Measurements from ENCODE around the gene SLC17A7. TPM values are rescaled to one million over a fixed set of nuclear protein-coding genes. Genes with fewer than 3 reads are reported as not detected.

Gene SLC17A7
- total RNA-seq, 2 donors from 2014 or later, result 0.54 to 2.8 TPM

DNA sequence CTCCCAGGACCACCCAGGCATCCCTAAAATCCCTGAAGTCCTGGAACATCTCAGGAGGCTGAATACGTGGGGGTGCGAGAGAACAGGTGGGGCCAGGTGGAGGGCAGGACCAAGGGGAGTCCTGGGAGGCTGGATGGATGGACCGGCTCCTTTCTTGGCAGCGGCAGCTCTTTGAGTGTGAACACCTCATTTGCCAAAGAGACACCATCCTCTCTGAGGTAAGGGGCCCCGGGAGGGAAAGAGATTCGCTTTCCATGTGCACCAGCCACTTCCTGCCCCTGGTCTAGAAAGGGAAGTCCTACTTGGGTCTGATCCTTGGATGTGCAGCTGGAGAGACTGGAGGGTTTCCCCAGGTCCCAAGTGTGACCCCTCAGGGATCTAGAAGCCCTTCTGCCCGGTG is 34.2 kb downstream of the SLC17A7 start:
- Histone ChIP-seq H3K36me3 (no peaks in the 10 kb centered on the region), H3K27ac (no peak overlapping the region), H3K4me1 (ENCODE audit: control insufficient read depth in 1 of 2, low read depth in 2 of 2) (no peaks in the 10 kb centered on the region), H3K4me3 (no peak overlapping the region), H3K27me3 (replicated peaks; ENCODE audit: insufficient read depth) (no peaks in the 10 kb centered on the region), H3K9me3 (no peaks in the 10 kb centered on the region)
- DNase-seq (ENCODE audit: low spot score), result no peak
- TF ChIP-seq, protein P1, sequence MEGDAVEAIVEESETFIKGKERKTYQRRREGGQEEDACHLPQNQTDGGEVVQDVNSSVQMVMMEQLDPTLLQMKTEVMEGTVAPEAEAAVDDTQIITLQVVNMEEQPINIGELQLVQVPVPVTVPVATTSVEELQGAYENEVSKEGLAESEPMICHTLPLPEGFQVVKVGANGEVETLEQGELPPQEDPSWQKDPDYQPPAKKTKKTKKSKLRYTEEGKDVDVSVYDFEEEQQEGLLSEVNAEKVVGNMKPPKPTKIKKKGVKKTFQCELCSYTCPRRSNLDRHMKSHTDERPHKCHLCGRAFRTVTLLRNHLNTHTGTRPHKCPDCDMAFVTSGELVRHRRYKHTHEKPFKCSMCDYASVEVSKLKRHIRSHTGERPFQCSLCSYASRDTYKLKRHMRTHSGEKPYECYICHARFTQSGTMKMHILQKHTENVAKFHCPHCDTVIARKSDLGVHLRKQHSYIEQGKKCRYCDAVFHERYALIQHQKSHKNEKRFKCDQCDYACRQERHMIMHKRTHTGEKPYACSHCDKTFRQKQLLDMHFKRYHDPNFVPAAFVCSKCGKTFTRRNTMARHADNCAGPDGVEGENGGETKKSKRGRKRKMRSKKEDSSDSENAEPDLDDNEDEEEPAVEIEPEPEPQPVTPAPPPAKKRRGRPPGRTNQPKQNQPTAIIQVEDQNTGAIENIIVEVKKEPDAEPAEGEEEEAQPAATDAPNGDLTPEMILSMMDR (IDR thresholded peaks at IDR 0.05), result no peak
- ATAC-seq (ENCODE audit: insufficient number of reproducible peaks, low FRiP score, low read depth), result no peak

DNA sequence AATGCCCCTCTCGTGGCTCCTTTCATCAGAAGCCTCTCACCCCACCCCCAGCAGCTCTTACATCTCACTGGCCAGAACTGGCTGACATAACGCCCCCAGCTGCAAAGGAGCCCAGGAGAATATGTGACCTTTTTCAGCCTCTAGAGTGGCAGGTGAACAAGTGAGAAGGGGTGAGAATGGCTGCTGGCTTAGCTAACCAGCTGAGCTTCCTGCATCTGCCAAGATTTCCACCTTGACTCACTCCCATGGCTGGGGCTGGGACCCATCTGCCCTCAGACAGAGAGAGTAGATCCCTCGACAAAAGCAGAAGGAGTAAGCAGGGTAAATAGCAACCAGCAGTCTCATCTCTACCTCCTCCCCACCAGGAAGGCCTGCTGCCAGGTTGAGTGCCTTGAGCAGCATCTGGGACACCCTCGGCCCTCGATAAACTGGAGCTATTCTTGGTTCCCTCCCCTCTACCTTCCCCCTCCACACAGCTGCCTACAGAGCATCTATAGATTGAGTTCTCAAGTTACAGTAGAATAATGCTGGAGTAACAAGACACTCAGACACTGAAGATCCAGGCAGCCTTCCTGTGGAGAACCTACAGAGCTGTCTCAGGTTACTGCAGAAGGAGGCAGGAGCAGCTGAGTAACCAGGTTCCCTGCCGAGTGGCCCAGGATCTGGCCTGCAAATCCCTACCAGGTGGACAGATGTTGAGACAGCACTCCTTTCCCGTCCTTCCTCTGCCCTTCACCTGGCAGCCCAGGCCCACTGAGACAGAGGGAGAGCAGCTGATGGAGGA is 37.7 kb downstream of the SLC17A7 start:
- no peak overlapping the region for H3K4me3 ChIP-seq
- no peaks in the 10 kb centered on the region for H3K4me1 ChIP-seq (ENCODE audit: control insufficient read depth in 1 of 2, low read depth in 2 of 2)
- no peak for DNase-seq (ENCODE audit: low spot score)
- ATAC-seq (ENCODE audit: insufficient number of reproducible peaks, low FRiP score, low read depth), result no peak
- H3K27me3 ChIP-seq (replicated peaks; ENCODE audit: insufficient read depth), result no peaks in the 10 kb centered on the region
- TF ChIP-seq, protein P1 (IDR thresholded peaks at IDR 0.05), result no peak
- H3K27ac ChIP-seq, result no peak overlapping the region
- H3K36me3 ChIP-seq, result no peaks in the 10 kb centered on the region
- no peaks in the 10 kb centered on the region for H3K9me3 ChIP-seq

DNA sequence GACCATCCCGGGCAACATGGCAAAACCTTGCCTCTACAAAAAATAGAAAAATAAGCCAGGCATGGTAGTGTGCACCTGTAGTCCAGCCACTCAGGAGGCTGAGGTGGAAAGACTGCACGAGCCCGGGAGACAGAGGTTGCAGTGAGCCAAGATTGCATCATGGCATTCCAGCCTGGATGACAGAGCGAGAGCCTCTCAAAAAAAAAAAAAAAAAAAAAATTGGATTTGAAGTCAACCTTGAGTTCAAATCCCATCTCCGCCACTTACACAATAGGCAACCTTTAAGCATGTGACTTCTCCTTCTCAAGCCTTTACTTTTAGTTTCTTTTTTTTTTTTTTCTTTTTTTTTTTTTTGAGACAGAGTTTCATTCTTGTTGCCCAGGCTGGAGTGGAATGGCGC is 41.3 kb downstream of the SLC17A7 start:
- Histone ChIP-seq H3K4me3 (no peak overlapping the region), H3K27me3 (replicated peaks; ENCODE audit: insufficient read depth) (no peaks in the 10 kb centered on the region), H3K27ac (no peak overlapping the region), H3K36me3 (no peaks in the 10 kb centered on the region), H3K9me3 (no peaks in the 10 kb centered on the region), H3K4me1 (ENCODE audit: control insufficient read depth in 1 of 2, low read depth in 2 of 2) (no peaks in the 10 kb centered on the region)
- TF ChIP-seq, protein P1 (IDR thresholded peaks at IDR 0.05), result no peak
- ATAC-seq (ENCODE audit: insufficient number of reproducible peaks, low FRiP score, low read depth), result no peak
- no peak for DNase-seq (ENCODE audit: low spot score)

DNA sequence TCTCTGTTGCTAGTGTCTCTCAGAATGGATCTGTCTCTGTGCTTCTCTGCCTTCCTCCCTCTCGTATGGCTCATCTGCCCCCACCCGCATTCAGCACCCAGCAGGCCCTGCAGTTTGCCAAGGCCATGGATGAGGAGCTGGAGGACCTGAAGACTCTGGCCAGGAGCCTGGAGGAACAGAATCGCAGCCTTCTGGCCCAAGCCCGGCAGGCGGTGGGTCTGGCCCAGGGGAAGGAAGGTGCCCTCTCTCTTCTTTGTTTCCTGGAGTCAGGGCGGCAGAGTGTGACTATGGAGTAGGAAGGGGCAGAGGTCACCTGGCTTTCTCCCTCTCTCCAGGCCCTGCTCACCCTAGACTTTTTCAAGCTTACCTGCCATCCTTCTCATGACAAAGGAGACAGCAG is 42.4 kb downstream of the SLC17A7 start:
- no peak overlapping the region for H3K4me3 ChIP-seq
- DNase-seq (ENCODE audit: low spot score), result no peak
- ATAC-seq (ENCODE audit: insufficient number of reproducible peaks, low FRiP score, low read depth), result no peak
- H3K4me1 ChIP-seq (ENCODE audit: control insufficient read depth in 1 of 2, low read depth in 2 of 2), result no peaks in the 10 kb centered on the region
- no peaks in the 10 kb centered on the region for H3K36me3 ChIP-seq
- no peaks in the 10 kb centered on the region for H3K9me3 ChIP-seq
- no peak overlapping the region for H3K27ac ChIP-seq
- TF ChIP-seq, protein P1 (IDR thresholded peaks at IDR 0.05), result no peak
- H3K27me3 ChIP-seq (replicated peaks; ENCODE audit: insufficient read depth), result no peaks in the 10 kb centered on the region

DNA sequence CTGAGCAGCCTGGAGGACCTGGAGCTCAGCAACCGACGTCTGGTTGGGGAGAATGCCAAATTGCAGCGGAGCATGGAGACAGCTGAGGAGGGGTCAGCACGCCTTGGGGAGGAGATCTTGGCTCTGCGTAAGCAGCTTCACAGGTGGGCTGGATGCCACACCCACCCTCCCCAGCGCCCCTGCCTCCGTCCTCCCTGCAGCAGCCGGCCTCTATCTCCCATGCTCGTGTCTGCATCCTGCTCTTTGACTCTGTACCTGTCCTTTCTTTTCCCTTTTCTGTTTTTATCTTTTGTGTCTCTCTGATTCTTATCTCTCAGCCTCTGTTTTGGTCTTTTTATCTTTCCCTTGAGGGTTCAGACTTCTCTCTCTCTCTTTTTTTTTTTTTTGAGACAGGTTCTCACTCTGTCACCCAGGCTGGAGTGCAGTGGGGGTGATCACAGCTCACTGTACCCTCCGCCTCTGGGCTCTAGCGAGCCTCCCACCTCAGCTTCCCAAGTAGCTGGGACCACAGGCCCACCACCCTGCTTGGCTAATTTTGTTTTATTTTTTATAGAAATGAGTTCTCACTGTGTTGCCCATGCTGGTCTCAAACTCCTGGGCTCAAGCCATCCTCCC is 43.2 kb downstream of the SLC17A7 start:
- Histone ChIP-seq H3K27me3 (replicated peaks; ENCODE audit: insufficient read depth) (no peaks in the 10 kb centered on the region), H3K4me1 (ENCODE audit: control insufficient read depth in 1 of 2, low read depth in 2 of 2) (no peaks in the 10 kb centered on the region), H3K4me3 (no peak overlapping the region), H3K36me3 (no peaks in the 10 kb centered on the region), H3K9me3 (no peaks in the 10 kb centered on the region), H3K27ac (no peak overlapping the region)
- no peak for DNase-seq (ENCODE audit: low spot score)
- no peak for ATAC-seq (ENCODE audit: insufficient number of reproducible peaks, low FRiP score, low read depth)
- TF ChIP-seq, protein P1 (IDR thresholded peaks at IDR 0.05), result no peak
